Liver (tissue), 3 donors: Measurements from ENCODE around the gene SCN4A.
A peak's percentile ranks its signal among the peaks of the same experiment; 100 is the strongest.

ENCODE experiments used
- ATF3 ChIP-seq: IDR thresholded peaks from 2 replicates; pipeline ENCODE4 v1.6.1; 2016; ENCODE audit warnings: antibody characterized with exemption
- FOXA1 ChIP-seq: IDR thresholded peaks from 2 replicates; pipeline ENCODE4 v1.6.1; 2016; ENCODE audit warnings: antibody characterized with exemption
- HNF4A ChIP-seq, 2 donors: conservative IDR thresholded peaks; 2 replicates each; pipeline ENCODE4 v1.6.1; 2016; ENCODE audit warnings: antibody characterized with exemption in 2 of 2, mild to moderate bottlenecking in 2 of 2
- JUND ChIP-seq, 2 donors: IDR thresholded peaks; 2 replicates each; pipeline ENCODE4 v1.6.1; 2016; ENCODE audit warnings: antibody characterized with exemption in 2 of 2
- NR2F2 ChIP-seq: IDR thresholded peaks from 2 replicates; pipeline ENCODE4 v1.6.1; 2016; ENCODE audit warnings: antibody characterized with exemption
- RAD21 ChIP-seq, 2 donors: IDR thresholded peaks; 2 replicates each; pipeline ENCODE4 v1.6.1; 2016; ENCODE audit warnings: antibody characterized with exemption in 2 of 2, mild to moderate bottlenecking in 2 of 2
- REST ChIP-seq: IDR thresholded peaks from 2 replicates; pipeline ENCODE4 v1.6.1; 2016; ENCODE audit warnings: antibody characterized with exemption, mild to moderate bottlenecking
- RXRA ChIP-seq, 2 donors: IDR thresholded peaks; 2 replicates each; pipeline ENCODE4 v1.6.1; 2017 to 2018; ENCODE audit warnings: antibody characterized with exemption in 2 of 2, mild to moderate bottlenecking in 1 of 2
- TAF1 ChIP-seq: conservative IDR thresholded peaks from 2 replicates; pipeline ENCODE4 v1.6.1; 2016; ENCODE audit warnings: antibody characterized with exemption, mild to moderate bottlenecking
- TF ChIP-seq, protein P1 (sequence below): fragments of 150-350 bp; IDR thresholded peaks from 2 replicates; pipeline ENCODE4 v1.5.1; 2017; ENCODE audit warnings: improper control_type of control experiment, low read depth, low read length; ENCODE audit not compliant: missing input control
- TF ChIP-seq, protein P2 (sequence below): IDR thresholded peaks from 2 replicates; pipeline ENCODE4 v1.6.1; 2016; ENCODE audit warnings: antibody characterized with exemption
- donor health status: healthy.
- donor health status: healthy.

GRCh38 chr17:63930951-63931575, 41.7 kb downstream of the SCN4A start:
- TF ChIP-seq REST (no peak), NR2F2 (peak; percentile 80), JUND (IDR thresholded peaks at IDR 0.05) (no peak), RAD21 (IDR thresholded peaks at IDR 0.05) (no peak), RXRA (IDR thresholded peaks at IDR 0.05) (peak; percentile 9 to 27), ATF3 (no peak), FOXA1 (no peak), HNF4A (conservative IDR thresholded peaks at IDR 0.05) (no peak), TAF1 (no peak)
- TF ChIP-seq, protein P1, sequence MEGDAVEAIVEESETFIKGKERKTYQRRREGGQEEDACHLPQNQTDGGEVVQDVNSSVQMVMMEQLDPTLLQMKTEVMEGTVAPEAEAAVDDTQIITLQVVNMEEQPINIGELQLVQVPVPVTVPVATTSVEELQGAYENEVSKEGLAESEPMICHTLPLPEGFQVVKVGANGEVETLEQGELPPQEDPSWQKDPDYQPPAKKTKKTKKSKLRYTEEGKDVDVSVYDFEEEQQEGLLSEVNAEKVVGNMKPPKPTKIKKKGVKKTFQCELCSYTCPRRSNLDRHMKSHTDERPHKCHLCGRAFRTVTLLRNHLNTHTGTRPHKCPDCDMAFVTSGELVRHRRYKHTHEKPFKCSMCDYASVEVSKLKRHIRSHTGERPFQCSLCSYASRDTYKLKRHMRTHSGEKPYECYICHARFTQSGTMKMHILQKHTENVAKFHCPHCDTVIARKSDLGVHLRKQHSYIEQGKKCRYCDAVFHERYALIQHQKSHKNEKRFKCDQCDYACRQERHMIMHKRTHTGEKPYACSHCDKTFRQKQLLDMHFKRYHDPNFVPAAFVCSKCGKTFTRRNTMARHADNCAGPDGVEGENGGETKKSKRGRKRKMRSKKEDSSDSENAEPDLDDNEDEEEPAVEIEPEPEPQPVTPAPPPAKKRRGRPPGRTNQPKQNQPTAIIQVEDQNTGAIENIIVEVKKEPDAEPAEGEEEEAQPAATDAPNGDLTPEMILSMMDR = no peak
- TF ChIP-seq, protein P2, sequence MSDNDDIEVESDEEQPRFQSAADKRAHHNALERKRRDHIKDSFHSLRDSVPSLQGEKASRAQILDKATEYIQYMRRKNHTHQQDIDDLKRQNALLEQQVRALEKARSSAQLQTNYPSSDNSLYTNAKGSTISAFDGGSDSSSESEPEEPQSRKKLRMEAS = no peak
